22Rv1 (cell line): ENCODE measurements around the gene CD7.

Source experiments
- ZFX ChIP-seq: fragments of 450-650 bp; IDR thresholded peaks from 2 replicates; pipeline ENCODE4 v1.6.1; 2017; ENCODE audit warnings: antibody characterized with exemption, borderline replicate concordance
- TF ChIP-seq, protein P1 (sequence below): fragments of 450-650 bp; IDR thresholded peaks from 2 replicates; pipeline ENCODE4 v1.5.1; 2017; ENCODE audit warnings: mild to moderate bottlenecking

DNA sequence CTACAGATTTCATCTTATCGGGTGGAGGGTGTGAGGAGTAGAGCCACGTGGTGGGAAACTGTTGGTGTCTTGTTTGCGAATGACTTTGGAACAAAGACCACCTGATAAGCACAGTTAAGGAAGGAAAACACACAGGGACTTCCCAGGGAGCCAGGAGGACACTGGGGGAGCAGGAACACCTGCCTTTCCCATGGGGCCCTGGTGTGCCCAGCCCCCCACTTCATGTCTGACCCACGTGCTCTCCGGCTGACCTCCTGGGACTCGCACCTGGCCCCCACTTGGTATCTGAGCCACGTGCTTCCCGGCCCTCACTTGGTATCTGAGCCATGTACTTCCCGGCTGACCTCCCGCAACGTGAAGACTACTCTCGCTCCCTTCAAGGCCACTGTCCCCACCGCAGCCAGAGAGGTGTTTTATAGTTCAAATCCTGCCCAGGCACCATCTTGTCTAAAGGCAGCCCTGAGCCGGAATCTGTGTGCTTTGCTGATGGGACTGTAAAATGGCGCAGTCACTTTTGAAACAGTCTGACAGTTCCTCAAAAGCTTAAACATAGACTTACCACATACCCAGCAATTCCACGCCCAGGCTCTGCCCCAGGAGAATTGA is 38.5 kb downstream of the CD7 start:
- TF ChIP-seq, protein P1, sequence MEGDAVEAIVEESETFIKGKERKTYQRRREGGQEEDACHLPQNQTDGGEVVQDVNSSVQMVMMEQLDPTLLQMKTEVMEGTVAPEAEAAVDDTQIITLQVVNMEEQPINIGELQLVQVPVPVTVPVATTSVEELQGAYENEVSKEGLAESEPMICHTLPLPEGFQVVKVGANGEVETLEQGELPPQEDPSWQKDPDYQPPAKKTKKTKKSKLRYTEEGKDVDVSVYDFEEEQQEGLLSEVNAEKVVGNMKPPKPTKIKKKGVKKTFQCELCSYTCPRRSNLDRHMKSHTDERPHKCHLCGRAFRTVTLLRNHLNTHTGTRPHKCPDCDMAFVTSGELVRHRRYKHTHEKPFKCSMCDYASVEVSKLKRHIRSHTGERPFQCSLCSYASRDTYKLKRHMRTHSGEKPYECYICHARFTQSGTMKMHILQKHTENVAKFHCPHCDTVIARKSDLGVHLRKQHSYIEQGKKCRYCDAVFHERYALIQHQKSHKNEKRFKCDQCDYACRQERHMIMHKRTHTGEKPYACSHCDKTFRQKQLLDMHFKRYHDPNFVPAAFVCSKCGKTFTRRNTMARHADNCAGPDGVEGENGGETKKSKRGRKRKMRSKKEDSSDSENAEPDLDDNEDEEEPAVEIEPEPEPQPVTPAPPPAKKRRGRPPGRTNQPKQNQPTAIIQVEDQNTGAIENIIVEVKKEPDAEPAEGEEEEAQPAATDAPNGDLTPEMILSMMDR = no peak
- TF ChIP-seq ZFX = no peak
